Measurements from ENCODE around the gene HEMGN.

- TF ChIP-seq CTCF (IDR thresholded peaks at IDR 0.05 in 2 of 3, conservative IDR thresholded peaks at IDR 0.05 in 1 of 3; ENCODE audit: control insufficient read depth in 2 of 3, extremely low read depth in 1 of 3, insufficient read depth in 1 of 3, low read depth in 3 of 3, low read length in 3 of 3) (no peak), MAX (IDR thresholded peaks at IDR 0.05; ENCODE audit: low read depth, low read length) (no peak), PAX8 (IDR thresholded peaks at IDR 0.05) (no peak), BHLHE40 (IDR thresholded peaks at IDR 0.05; ENCODE audit: borderline replicate concordance in 1 of 2, low read depth in 2 of 2, low read length in 1 of 2) (no peak), PRDM15 (CRISPR knock-in tag; IDR thresholded peaks at IDR 0.05) (no peak), MEF2A (IDR thresholded peaks at IDR 0.05; ENCODE audit: insufficient read depth, low read depth, low read length) (no peak), NFYB (IDR thresholded peaks at IDR 0.05; ENCODE audit: insufficient read depth, low read depth, low read length) (no peak), CHD2 (IDR thresholded peaks at IDR 0.05; ENCODE audit: borderline replicate concordance, low read depth, low read length) (no peak), CHD1 (IDR thresholded peaks at IDR 0.05; ENCODE audit: low read depth, low read length) (no peak), POLR2AphosphoS5 (IDR thresholded peaks at IDR 0.05; ENCODE audit: low read length) (no peak), CEBPB (IDR thresholded peaks at IDR 0.05; ENCODE audit: borderline replicate concordance in 1 of 2, low read depth in 2 of 2, low read length in 2 of 2) (no peak), EGR1 (IDR thresholded peaks at IDR 0.05; ENCODE audit: borderline replicate concordance in 1 of 2, low read depth in 2 of 2, low read length in 2 of 2) (no peak), REST (IDR thresholded peaks at IDR 0.05; ENCODE audit: low read depth, low read length) (no peak)
Measured at GRCh38 chr9:97911528-97911927, 26.4 kb downstream of the HEMGN start.

Data from GM12878 (cell line).